Activated T-helper 2 cell treated with anti-CD3 and anti-CD28 coated beads, Interferon-gamma antibody, Interleukin-2, Interleukin-4, amounts not matched to agents 10 μg/mL and 5 μg/mL and 100 μg/mL, durations not matched to agents 14 hours and 24 hours and 36 hours (primary cell): ENCODE results near the gene MTHFD2L. TPM values are rescaled to one million over a fixed set of nuclear protein-coding genes. Genes with fewer than 3 reads are reported as not detected.

ENCODE experiments used
- DNase-seq: peaks from one replicate; pipeline ENCODE4 v3.0.0; 2021; ENCODE audit warnings: low spot score
- H3K27ac Mint-ChIP-seq: one replicate; pipeline ENCODE4 v1.8.0; 2021; ENCODE audit warnings: mixed read lengths
- H3K27me3 Mint-ChIP-seq: one replicate; pipeline ENCODE4 v1.8.0; 2021; ENCODE audit warnings: low read depth, mixed read lengths
- H3K36me3 Mint-ChIP-seq: one replicate; pipeline ENCODE4 v1.8.0; 2021; ENCODE audit warnings: low read depth, mixed read lengths
- H3K4me1 Mint-ChIP-seq: one replicate; pipeline ENCODE4 v1.8.0; 2021; ENCODE audit warnings: low read depth, mixed read lengths
- H3K4me3 Mint-ChIP-seq: one replicate; pipeline ENCODE4 v1.8.0; 2021; ENCODE audit warnings: low read depth, mild to moderate bottlenecking, moderate library complexity, mixed read lengths
- H3K9me3 Mint-ChIP-seq: one replicate; pipeline ENCODE4 v1.8.0; 2021; ENCODE audit warnings: mixed read lengths
- intact Hi-C: fragments of 100-400 bp; cut with micrococcal nuclease; formaldehyde crosslinking; loops from one replicate; pipeline ENCODE4 v1.15.1; 2023
- total RNA-seq: library from RNA; stranded (reverse); gene quantifications from 2 replicates; pipeline ENCODE4 v1.2.3, GENCODE V29; 2022

Gene MTHFD2L
- total RNA-seq, 1 donor from 2014 or later = 8.6 TPM

GRCh38 chr4:74174941-74175340 lies 17.0 kb downstream of the MTHFD2L start:
- Mint-ChIP-seq H3K4me1 (no peaks in the 10 kb centered on the region), H3K9me3 (no peaks in the 10 kb centered on the region), H3K36me3 (no peaks in the 10 kb centered on the region), H3K27ac (no peak overlapping the region), H3K4me3 (no peak overlapping the region), H3K27me3 (no peaks in the 10 kb centered on the region)
- intact Hi-C loops = no loop called here
- no peak for DNase-seq

DNA sequence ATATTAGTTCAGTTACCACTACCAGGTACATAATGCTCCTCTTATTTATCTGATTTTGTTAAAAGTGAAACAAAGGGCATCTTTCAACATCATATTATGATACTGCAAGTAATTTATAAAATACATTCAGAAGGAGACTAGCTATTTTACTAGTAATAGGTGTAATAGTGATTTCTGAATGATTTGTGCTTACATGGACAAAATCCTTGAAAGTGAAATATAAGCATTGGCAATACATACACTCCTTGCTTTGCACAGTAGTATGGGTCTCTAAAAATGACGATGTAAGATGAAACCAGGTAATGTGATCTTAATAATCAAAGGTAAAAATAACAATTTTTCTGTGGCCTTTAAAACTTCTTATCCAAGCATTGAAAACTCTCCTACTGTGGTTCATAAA lies 17.5 kb downstream of the MTHFD2L start:
- no peaks in the 10 kb centered on the region for H3K9me3 Mint-ChIP-seq
- DNase-seq = no peak
- no peaks in the 10 kb centered on the region for H3K36me3 Mint-ChIP-seq

DNA sequence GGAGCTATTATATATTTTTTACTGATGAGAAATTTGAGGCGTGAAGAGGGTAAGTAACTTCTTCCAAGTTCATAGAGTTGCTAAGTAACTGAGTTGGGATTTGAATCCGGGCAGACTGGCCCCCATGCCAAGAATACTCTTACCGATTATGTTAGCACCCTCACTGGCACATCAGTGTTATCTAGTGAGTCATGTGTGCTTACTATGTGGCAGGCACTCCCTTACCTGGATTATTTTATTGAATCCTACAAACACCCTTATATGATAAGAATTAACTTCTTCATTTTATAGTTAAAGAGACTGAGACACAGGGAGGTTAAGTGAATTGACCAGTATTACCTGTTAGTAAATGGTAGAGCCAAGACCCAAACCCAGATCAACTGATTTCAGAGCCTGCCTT lies 20.9 kb downstream of the MTHFD2L start:
- intact Hi-C loops = no loop called here
- H3K27me3 Mint-ChIP-seq = no peaks in the 10 kb centered on the region
- DNase-seq = no peak
- H3K27ac Mint-ChIP-seq = no peak overlapping the region
- no peaks in the 10 kb centered on the region for H3K9me3 Mint-ChIP-seq
- H3K4me1 Mint-ChIP-seq = peaks cover 6% of the 10 kb centered on the region
- H3K36me3 Mint-ChIP-seq = no peaks in the 10 kb centered on the region
- H3K4me3 Mint-ChIP-seq = no peak overlapping the region

More for the DNA sequence above, 17.5 kb downstream of the MTHFD2L start:
- Mint-ChIP-seq H3K4me1 (no peaks in the 10 kb centered on the region), H3K4me3 (no peak overlapping the region), H3K27ac (no peak overlapping the region), H3K27me3 (no peaks in the 10 kb centered on the region)
- intact Hi-C loops = no loop called here

DNA sequence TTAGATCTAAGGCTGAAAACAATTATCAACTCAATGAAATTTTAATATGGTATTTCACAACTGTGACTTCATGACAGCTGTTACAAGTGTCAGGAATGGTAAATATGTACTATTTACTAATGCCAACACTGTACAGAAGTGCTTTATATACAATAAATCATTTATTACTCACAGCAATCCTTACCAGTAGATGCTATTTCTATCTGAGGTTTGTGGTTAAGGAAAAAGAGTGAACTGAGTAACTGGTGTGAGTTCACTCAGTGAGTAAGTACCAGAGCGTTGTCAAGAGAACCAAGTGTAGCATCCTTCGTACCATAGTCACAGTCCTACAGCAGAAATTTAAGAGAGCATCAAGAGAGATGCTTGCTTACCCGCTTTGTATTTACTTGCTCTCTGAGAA lies 23.3 kb downstream of the MTHFD2L start:
- H3K4me1 Mint-ChIP-seq = peaks cover 6% of the 10 kb centered on the region
- intact Hi-C loops = no loop called here
- no peaks in the 10 kb centered on the region for H3K9me3 Mint-ChIP-seq
- H3K27me3 Mint-ChIP-seq = no peaks in the 10 kb centered on the region
- no peak for DNase-seq
- H3K27ac Mint-ChIP-seq = no peak overlapping the region
- no peak overlapping the region for H3K4me3 Mint-ChIP-seq
- no peaks in the 10 kb centered on the region for H3K36me3 Mint-ChIP-seq

DNA sequence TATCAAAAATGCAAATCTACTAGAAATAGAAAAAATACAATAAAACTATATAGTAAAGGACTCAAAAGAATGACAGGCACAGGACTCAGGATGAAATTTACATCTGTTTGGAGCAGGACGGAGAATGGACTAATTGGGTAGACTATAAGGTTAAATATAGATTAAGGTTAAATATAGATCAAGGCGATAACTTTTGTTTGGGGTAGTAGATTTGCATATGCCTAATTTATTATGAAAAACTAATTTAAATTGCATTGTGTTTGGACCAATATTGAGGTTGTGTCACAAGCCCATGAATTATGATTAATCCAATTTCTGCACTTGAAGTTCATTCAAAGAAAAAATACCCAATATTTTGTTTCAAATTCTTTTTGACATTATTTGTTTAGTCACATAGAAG lies 31.0 kb downstream of the MTHFD2L start:
- Mint-ChIP-seq H3K4me3 (no peak overlapping the region), H3K4me1 (no peaks in the 10 kb centered on the region), H3K27ac (no peak overlapping the region), H3K27me3 (peaks cover 7% of the 10 kb centered on the region), H3K9me3 (no peaks in the 10 kb centered on the region), H3K36me3 (no peaks in the 10 kb centered on the region)
- intact Hi-C loops = loop anchor here (1.0 to 5.0 kb wide), 2 partner anchors 38 to 122 kb away; no protein-coding TSS in a partner anchor
- no peak for DNase-seq

DNA sequence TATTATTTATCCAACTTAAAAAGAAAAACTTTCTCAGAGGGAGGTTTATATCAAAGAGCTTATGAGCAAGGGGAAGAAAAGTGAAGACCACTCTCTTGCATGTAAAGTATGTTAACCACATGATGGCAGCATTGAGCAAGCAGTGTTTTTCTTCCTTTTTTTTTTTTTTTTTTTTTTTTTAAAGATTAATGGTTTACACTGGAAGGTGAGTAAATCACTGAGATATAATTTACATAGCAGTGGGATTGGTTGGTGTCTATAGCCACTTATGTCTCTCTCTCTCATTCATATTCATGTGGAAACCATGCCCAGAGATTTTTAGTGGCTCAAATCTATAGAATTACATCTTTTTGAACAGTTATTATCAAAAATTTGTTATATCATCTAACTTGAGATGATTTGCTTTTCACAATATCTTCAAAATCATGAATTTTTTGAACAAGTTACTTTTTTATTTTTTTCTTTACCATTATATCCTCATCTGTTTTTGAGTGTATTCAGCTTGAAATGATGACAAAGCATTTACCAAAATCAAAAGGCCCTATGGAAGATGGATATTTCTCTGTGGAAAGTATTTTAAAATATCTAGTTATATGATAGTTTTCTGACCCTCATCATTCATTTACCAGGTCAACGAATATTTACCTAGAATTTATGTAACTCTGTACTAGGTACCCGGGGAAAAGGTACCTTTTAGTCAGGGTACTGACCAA lies 31.6 kb downstream of the MTHFD2L start:
- Mint-ChIP-seq H3K36me3 (no peaks in the 10 kb centered on the region), H3K27ac (no peak overlapping the region), H3K9me3 (no peaks in the 10 kb centered on the region), H3K4me3 (no peak overlapping the region), H3K27me3 (peaks cover 7% of the 10 kb centered on the region), H3K4me1 (no peaks in the 10 kb centered on the region)
- intact Hi-C loops = loop anchor here (1.0 to 5.0 kb wide), 2 partner anchors 38 to 122 kb away; no protein-coding TSS in a partner anchor
- no peak for DNase-seq

- H3K27me3 Mint-ChIP-seq = peaks cover 7% of the 10 kb centered on the region
- no peaks in the 10 kb centered on the region for H3K36me3 Mint-ChIP-seq
- no peak overlapping the region for H3K4me3 Mint-ChIP-seq
- H3K4me1 Mint-ChIP-seq = no peaks in the 10 kb centered on the region
- H3K9me3 Mint-ChIP-seq = no peaks in the 10 kb centered on the region
- DNase-seq = no peak
- intact Hi-C loops = no loop called here
- H3K27ac Mint-ChIP-seq = no peak overlapping the region
Observed at GRCh38 chr4:74190332-74190731, 32.4 kb downstream of the MTHFD2L start.

GRCh38 chr4:74190919-74191397 lies 33.0 kb downstream of the MTHFD2L start:
- no peak for DNase-seq
- Mint-ChIP-seq H3K9me3 (no peaks in the 10 kb centered on the region), H3K27me3 (peaks cover 7% of the 10 kb centered on the region), H3K27ac (no peak overlapping the region), H3K4me1 (no peaks in the 10 kb centered on the region), H3K36me3 (no peaks in the 10 kb centered on the region), H3K4me3 (no peak overlapping the region)
- intact Hi-C loops = no loop called here

GRCh38 chr4:74197080-74197479 lies 39.2 kb downstream of the MTHFD2L start:
- H3K27me3 Mint-ChIP-seq = no peaks in the 10 kb centered on the region
- DNase-seq = no peak
- H3K9me3 Mint-ChIP-seq = no peaks in the 10 kb centered on the region
- intact Hi-C loops = no loop called here
- H3K4me1 Mint-ChIP-seq = no peaks in the 10 kb centered on the region
- H3K27ac Mint-ChIP-seq = no peak overlapping the region
- no peaks in the 10 kb centered on the region for H3K36me3 Mint-ChIP-seq
- H3K4me3 Mint-ChIP-seq = no peak overlapping the region

DNA sequence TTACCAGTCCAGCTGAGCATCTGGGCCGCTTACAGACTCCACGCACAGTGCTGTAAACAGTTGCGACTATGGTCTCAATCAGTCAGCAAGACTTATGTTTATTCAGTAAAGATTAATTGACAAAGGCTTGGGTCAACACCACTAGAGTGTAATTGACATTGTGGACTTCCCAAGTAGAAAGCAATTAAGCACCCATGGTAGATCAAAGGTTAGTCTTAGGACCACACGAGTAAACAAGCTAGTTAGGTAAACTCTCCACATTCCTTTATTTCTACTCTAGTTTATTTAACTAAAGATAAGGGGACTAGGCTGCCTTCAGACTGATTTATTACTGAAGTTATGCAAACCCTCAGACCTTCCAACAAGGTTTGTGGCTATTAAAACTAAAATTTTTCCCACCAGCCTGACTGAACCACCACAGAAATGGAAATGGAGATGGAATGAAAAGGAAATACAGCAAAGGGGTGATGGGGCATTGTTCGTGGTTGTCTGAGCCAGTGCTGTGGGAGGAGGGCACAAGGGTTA lies 44.2 kb downstream of the MTHFD2L start:
- Mint-ChIP-seq H3K9me3 (no peaks in the 10 kb centered on the region), H3K27me3 (no peaks in the 10 kb centered on the region), H3K27ac (no peak overlapping the region)

GRCh38 chr4:74203467-74203866 lies 45.5 kb downstream of the MTHFD2L start:
- intact Hi-C loops = no loop called here

More for the DNA sequence above, 44.2 kb downstream of the MTHFD2L start:
- no peak for DNase-seq
- H3K36me3 Mint-ChIP-seq = no peaks in the 10 kb centered on the region
- intact Hi-C loops = no loop called here
- H3K4me3 Mint-ChIP-seq = no peak overlapping the region
- H3K4me1 Mint-ChIP-seq = peaks cover 12% of the 10 kb centered on the region

DNA sequence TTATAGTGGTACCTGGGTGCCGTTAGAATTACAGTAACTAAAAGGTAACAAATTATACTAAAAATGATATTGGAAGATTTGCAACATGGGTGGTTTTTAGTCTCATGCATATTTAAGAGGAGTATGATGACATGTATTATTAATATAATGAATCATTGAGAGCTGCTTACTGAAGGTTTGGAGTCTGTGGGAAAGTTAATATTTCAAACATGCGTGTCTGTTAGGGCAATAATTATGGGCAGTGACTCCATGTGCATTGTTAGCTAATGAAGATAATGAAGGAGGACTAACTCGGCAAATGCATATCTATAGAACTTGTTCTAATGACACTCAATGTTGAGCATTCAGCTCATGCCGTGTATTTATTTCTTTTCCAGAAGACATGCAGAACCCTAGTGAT lies 47.1 kb downstream of the MTHFD2L start:
- Mint-ChIP-seq H3K27ac (no peak overlapping the region), H3K4me1 (peaks cover 12% of the 10 kb centered on the region), H3K4me3 (no peak overlapping the region), H3K36me3 (no peaks in the 10 kb centered on the region), H3K9me3 (no peaks in the 10 kb centered on the region), H3K27me3 (no peaks in the 10 kb centered on the region)
- no peak for DNase-seq
- intact Hi-C loops = no loop called here

More at GRCh38 chr4:74203467-74203866, 45.5 kb downstream of the MTHFD2L start:
- H3K27me3 Mint-ChIP-seq = no peaks in the 10 kb centered on the region
- no peaks in the 10 kb centered on the region for H3K36me3 Mint-ChIP-seq
- H3K9me3 Mint-ChIP-seq = no peaks in the 10 kb centered on the region
- H3K27ac Mint-ChIP-seq = no peak overlapping the region
- H3K4me1 Mint-ChIP-seq = peaks cover 12% of the 10 kb centered on the region
- DNase-seq = no peak
- no peak overlapping the region for H3K4me3 Mint-ChIP-seq

GRCh38 chr4:74205559-74205958 lies 47.6 kb downstream of the MTHFD2L start:
- DNase-seq = no peak
- H3K4me3 Mint-ChIP-seq = no peak overlapping the region
- intact Hi-C loops = no loop called here
- no peaks in the 10 kb centered on the region for H3K27me3 Mint-ChIP-seq
- peaks cover 12% of the 10 kb centered on the region for H3K4me1 Mint-ChIP-seq
- H3K9me3 Mint-ChIP-seq = no peaks in the 10 kb centered on the region
- no peaks in the 10 kb centered on the region for H3K36me3 Mint-ChIP-seq
- H3K27ac Mint-ChIP-seq = no peak overlapping the region
